Skeletal muscle tissue (tissue), 4 donors: ENCODE measurements around the gene OR2L13. TPM values are rescaled to one million over a fixed set of nuclear protein-coding genes. Genes with fewer than 3 reads are reported as not detected.
"Not testable (repeated sequence)": the region's sequence is repeated elsewhere in the genome, so short reads cannot be mapped to it uniquely, and the experiment has no call there.

Experiments used
- H3K27ac ChIP-seq: one replicate; pipeline ENCODE4 v1.7.0; 2013; ENCODE audit warnings: mild to moderate bottlenecking, low read depth, low read length, inconsistent platforms
- H3K27me3 ChIP-seq, 3 donors: one replicate each; pipeline ENCODE4 v1.7.0; 2013; ENCODE audit warnings: low read length in 3 of 3; ENCODE audit not compliant: control insufficient read depth in 3 of 3, insufficient read depth in 3 of 3
- H3K36me3 ChIP-seq, 3 donors: one replicate each; pipeline ENCODE4 v1.7.0; 2013; ENCODE audit warnings: low read length in 3 of 3; ENCODE audit not compliant: control insufficient read depth in 3 of 3, insufficient read depth in 3 of 3
- H3K4me1 ChIP-seq, 3 donors: one replicate each; pipeline ENCODE4 v1.7.0; 2013; ENCODE audit warnings: low read length in 3 of 3, mild to moderate bottlenecking in 3 of 3; ENCODE audit not compliant: control insufficient read depth in 3 of 3, insufficient read depth in 3 of 3
- H3K4me3 ChIP-seq, 3 donors: one replicate each; pipeline ENCODE4 v1.7.0; 2013; ENCODE audit warnings: low read length in 3 of 3
- H3K9ac ChIP-seq, 3 donors: one replicate each; pipeline ENCODE4 v1.7.0; 2013; ENCODE audit warnings: low read length in 3 of 3, mild to moderate bottlenecking in 3 of 3, moderate library complexity in 2 of 3, low read depth in 1 of 3
- H3K9me3 ChIP-seq, 3 donors: one replicate each; pipeline ENCODE4 v1.7.0; 2013; ENCODE audit warnings: low read length in 3 of 3; ENCODE audit not compliant: control insufficient read depth in 3 of 3
- total RNA-seq: library from RNA; depleted of rRNA; stranded (reverse); fragments of >200 nt; gene quantifications from one replicate; pipeline ENCODE4 v1.2.3, GENCODE V29; 2014
- donor health status: Osteomylitis.

The OR2L13 gene, protein sequence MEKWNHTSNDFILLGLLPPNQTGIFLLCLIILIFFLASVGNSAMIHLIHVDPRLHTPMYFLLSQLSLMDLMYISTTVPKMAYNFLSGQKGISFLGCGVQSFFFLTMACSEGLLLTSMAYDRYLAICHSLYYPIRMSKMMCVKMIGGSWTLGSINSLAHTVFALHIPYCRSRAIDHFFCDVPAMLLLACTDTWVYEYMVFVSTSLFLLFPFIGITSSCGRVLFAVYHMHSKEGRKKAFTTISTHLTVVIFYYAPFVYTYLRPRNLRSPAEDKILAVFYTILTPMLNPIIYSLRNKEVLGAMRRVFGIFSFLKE
- total RNA-seq = not detected

DNA sequence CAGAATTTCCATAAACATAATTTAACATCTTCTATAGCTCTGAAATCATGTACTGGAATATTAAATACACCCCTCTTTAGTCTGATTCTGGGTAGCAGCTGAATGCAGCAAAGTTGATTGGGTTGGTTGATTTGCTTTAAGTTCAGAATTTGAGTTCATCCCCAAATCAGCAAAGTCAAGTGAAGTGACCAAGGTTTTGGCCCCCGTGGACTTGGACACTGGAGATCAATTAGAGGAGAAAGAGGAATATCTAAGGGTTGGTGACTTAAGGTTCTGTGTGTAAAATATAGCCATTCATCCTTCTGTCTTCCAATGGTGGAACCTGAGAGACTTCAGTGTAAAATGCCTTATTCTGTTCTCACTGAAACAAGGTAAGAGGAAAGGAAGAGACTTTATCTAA lies at the start of gene OR2L13:
TSS of gene OR2L13 (plus strand) at position 301 of the 400 bp plus-strand sequence. CDS start 4,192 bp downstream, outside the sequence.
- H3K4me3 ChIP-seq = no peak within 1 kb of the TSS
- H3K9ac ChIP-seq = no peak within 1 kb of the TSS
- H3K4me1 ChIP-seq = no peaks in the 10 kb centered on the region
- no peaks in the 10 kb centered on the region for H3K36me3 ChIP-seq
- peaks cover 0 to 2% (median 0%) of the 10 kb centered on the region in 3 donors for H3K9me3 ChIP-seq
- no peaks in the 10 kb centered on the region for H3K27me3 ChIP-seq
- no peak within 1 kb of the TSS for H3K27ac ChIP-seq

DNA sequence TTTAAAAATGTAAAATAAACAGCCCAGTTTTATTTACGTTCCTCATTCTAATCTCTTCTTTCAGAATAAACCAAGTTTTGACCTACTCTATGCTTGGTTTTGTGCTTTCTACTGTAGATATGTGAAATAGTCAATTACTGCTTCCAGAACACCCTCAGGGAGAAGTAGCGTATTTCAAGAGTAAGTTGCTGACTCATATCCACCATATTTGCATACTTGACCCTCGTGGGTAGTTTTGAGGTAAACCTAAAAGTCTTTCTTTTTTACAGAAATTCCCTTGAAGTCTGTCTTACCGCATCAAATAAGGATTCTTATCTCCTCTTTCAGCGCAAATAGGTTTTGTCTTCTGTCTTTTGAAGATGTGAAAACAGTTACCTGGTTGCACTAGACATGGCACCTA lies 49.8 kb upstream of the OR2L13 start:
- Histone ChIP-seq H3K27me3 (no peaks in the 10 kb centered on the region), H3K9me3 (peaks cover 0 to 4% (median 0%) of the 10 kb centered on the region in 3 donors), H3K9ac (no peak overlapping the region), H3K36me3 (no peaks in the 10 kb centered on the region), H3K4me3 (no peak overlapping the region), H3K4me1 (no peaks in the 10 kb centered on the region), H3K27ac (no peak overlapping the region)

DNA sequence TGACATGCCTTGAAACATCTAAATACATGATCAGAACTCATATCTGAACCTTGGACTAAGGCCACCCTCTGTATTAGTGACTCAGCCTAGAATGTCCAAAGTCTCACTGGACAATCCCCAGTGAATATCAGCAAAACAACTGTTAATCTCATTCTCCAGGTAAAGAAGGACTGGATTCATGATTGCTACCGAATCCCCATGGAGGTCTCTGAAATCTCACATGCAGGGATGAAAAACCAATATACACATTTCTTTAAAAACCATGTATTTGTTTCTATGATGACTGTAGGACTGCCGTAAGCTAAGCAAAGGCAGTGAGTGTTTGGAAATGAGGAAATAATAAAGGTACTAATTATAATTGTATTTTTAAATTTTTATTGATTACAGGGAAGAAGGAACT lies 48.4 kb upstream of the OR2L13 start, which contains the start of gene OR2L3:
TSS of gene OR2L3 (plus strand) at position 301 of the 400 bp plus-strand sequence. CDS start 13,846 bp downstream, outside the sequence.
- Histone ChIP-seq H3K4me3 (no peak within 1 kb of the TSS), H3K36me3 (no peaks in the 10 kb centered on the region), H3K9me3 (peaks cover 0 to 4% (median 0%) of the 10 kb centered on the region in 3 donors), H3K27ac (no peak within 1 kb of the TSS), H3K27me3 (no peaks in the 10 kb centered on the region), H3K9ac (no peak within 1 kb of the TSS), H3K4me1 (no peaks in the 10 kb centered on the region)

DNA sequence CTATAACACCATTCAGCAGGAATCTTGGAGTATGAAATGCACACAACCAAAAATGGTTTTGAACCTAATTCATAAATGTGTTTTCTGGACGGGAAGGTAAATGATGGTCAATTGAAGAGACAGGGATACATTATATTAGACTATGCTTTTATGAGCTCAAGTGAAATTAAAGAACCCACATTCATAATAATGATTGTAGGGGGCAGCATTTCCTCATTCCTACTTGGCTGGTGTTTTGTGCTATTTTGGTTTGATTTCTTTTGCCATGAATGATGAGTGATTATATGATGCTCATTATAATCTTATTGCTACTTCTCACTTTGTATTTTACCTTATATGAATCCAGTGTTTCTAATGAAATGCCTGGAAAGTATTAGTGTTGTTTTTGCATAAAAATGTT lies 48.0 kb upstream of the OR2L13 start:
- no peaks in the 10 kb centered on the region for H3K27me3 ChIP-seq
- H3K9me3 ChIP-seq = peaks cover 0 to 4% (median 0%) of the 10 kb centered on the region in 3 donors
- H3K4me1 ChIP-seq = no peaks in the 10 kb centered on the region
- H3K9ac ChIP-seq = no peak overlapping the region
- H3K27ac ChIP-seq = no peak overlapping the region
- no peak overlapping the region for H3K4me3 ChIP-seq
- no peaks in the 10 kb centered on the region for H3K36me3 ChIP-seq

DNA sequence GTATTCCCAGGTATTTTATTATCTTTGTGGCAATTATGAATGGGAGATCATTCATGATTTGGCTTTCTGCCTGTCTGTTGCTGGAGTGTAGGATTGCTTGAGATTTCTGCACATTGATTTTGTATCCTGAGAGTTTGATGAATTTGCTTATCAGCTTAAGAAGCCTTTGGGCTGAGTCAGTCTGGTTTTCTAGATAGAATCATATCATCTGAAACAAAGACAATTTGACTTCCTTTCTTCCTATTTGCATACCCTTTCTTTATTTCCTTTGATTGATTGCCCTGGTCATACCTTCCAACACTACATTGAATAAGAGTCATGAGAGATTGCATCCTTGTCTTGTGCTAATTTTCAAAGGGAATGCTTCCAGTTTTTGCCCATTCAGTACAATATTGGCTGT lies 40.3 kb upstream of the OR2L13 start:
- Histone ChIP-seq H3K9me3 (no peaks in the 10 kb centered on the region), H3K4me3 (no peak overlapping the region), H3K9ac (no peak overlapping the region), H3K27me3 (no peaks in the 10 kb centered on the region), H3K4me1 (no peaks in the 10 kb centered on the region), H3K36me3 (no peaks in the 10 kb centered on the region), H3K27ac (no peak overlapping the region)

DNA sequence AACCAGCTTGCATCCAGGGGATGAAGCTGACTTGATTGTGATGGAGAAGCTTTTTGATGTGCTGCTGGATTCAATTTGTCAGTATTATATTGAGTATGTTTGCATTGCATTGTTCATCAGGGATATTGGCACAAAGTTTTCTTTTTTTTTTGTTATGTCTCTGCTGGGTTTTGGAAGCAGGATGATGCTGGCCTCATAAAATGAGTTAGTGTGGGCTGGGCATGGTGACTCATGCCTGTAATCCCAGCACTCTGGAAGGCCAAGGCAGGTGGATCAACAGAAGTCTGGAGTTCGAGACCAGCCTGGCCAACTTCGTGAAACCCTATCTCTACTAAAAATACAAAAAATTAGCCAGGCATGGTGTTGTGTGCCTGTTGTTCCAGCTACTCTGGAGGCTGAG lies 39.7 kb upstream of the OR2L13 start:
- H3K9me3 ChIP-seq = no peaks in the 10 kb centered on the region
- H3K27me3 ChIP-seq = no peaks in the 10 kb centered on the region
- H3K4me3 ChIP-seq = no peak overlapping the region
- no peak overlapping the region for H3K27ac ChIP-seq
- H3K9ac ChIP-seq = no peak overlapping the region
- H3K36me3 ChIP-seq = no peaks in the 10 kb centered on the region
- no peaks in the 10 kb centered on the region for H3K4me1 ChIP-seq

DNA sequence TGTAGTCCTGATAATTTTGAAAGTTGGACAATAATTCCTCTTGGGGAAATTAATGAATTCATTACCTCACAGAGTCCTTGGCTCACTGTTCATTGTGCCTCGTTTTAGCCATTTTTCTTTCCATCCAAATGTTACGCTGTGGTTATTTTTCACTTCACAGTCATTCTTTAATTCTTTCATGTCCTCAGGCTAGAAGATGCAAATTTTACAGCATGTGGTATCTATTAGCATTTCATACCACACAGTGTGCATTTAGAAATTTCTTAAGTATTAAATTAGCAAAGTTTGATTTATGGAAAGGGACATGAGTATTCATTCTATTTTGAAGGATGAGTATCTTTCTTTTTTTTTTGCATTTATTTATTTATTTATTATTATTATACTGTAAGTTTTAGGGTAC lies 29.9 kb upstream of the OR2L13 start:
- no peaks in the 10 kb centered on the region for H3K27me3 ChIP-seq
- H3K27ac ChIP-seq = no peak overlapping the region
- H3K9me3 ChIP-seq = peaks cover 0 to 2% (median 0%) of the 10 kb centered on the region in 3 donors
- H3K36me3 ChIP-seq = no peaks in the 10 kb centered on the region
- H3K9ac ChIP-seq = no peak overlapping the region
- H3K4me1 ChIP-seq = no peaks in the 10 kb centered on the region
- no peak overlapping the region for H3K4me3 ChIP-seq

DNA sequence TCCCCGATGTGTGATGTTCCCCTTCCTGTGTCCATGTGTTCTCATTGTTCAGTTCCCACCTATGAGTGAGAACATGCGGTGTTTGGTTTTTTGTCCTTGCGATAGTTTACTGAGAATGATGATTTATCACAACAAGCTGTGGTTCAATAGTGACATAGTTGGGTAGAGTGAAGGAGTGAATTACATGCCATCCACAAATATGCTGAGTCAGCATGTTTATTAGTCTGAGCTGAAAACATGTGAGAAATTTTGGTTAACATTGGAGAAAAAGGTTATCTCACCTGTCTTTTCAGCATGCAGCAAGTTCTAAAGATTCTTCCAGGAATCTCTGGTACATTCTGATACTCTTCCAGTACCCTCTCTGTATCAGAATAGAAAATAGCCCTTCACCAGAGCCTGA lies 29.4 kb upstream of the OR2L13 start:
- Histone ChIP-seq H3K9me3 (peaks cover 0 to 2% (median 0%) of the 10 kb centered on the region in 3 donors), H3K36me3 (no peaks in the 10 kb centered on the region), H3K9ac (no peak overlapping the region), H3K27ac (no peak overlapping the region), H3K4me3 (no peak overlapping the region), H3K27me3 (no peaks in the 10 kb centered on the region), H3K4me1 (no peaks in the 10 kb centered on the region)

DNA sequence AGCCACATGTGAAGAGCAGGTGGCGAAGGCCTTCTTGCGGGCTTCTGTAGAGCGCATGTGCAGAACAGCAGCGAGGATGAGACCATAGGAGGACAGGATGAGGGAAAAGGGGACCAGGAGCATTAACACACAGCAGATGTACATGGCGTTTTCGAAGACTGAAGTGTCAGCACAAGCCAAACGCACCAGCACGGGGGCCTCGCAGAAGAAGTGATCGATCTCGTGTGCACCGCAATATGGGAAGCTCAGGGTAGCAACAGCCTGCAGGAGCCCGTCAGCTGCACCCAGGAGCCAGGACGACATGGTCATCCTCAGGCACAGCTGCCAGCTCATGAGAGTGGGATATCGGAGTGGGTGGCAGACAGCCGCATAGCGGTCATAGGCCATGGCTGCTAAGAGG lies 11.1 kb upstream of the OR2L13 start:
- H3K9me3 ChIP-seq, H3K27ac ChIP-seq, H3K9ac ChIP-seq, H3K36me3 ChIP-seq, H3K4me3 ChIP-seq, H3K4me1 ChIP-seq, H3K27me3 ChIP-seq: not testable (repeated sequence)

DNA sequence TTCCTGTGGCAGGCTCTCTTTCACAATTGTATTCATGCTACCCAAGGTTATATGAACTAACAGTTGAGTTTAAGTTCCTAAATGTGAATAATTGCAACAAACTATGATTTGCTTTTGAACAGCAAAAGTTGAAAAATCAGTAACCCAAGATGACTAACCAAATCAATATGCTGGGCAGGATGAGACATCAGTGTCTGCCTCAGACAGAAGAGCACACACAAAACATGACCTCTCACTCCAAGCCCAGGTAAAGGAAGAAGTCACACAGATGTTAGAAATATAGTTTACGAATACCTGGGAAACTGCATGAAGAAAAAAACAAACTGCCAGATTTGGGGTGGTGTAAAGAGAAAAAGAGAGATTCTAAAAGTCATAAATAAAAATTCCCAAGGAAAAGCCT lies 3.5 kb downstream of the OR2L13 start:
- H3K27ac ChIP-seq = no peak overlapping the region
- no peak overlapping the region for H3K9ac ChIP-seq
- H3K27me3 ChIP-seq = no peaks in the 10 kb centered on the region
- H3K4me1 ChIP-seq = no peaks in the 10 kb centered on the region
- no peaks in the 10 kb centered on the region for H3K36me3 ChIP-seq
- peaks cover 0 to 2% (median 0%) of the 10 kb centered on the region in 3 donors for H3K9me3 ChIP-seq
- H3K4me3 ChIP-seq = no peak overlapping the region
